LNCaP clone FGC (cell line): ENCODE measurements around the gene PAF1.
A peak's percentile ranks its signal among the peaks of the same experiment; 100 is the strongest.
"Not testable (repeated sequence)": the region's sequence is repeated elsewhere in the genome, so short reads cannot be mapped to it uniquely, and the experiment has no call there.

Source experiments
- DNase-seq: peaks from one replicate; pipeline ENCODE4 v3.0.0-alpha.2; 2011; ENCODE audit warnings: low read depth
- H3K4me3 ChIP-seq: 2 replicates; pipeline ENCODE4 v1.5.1; 2011; ENCODE audit warnings: mild to moderate bottlenecking, low read depth, low read length, control low read depth
- CTCF ChIP-seq: IDR thresholded peaks from 2 replicates; pipeline ENCODE4 v1.5.1; 2012; ENCODE audit warnings: mild to moderate bottlenecking; ENCODE audit not compliant: control insufficient read depth, insufficient read depth; ENCODE audit errors: extremely low read depth

PAF1 gene

GRCh38 chr19:39347332-39348164, 43.4 kb downstream of the PAF1 start:
- no peak for TF ChIP-seq CTCF
- no peak for DNase-seq
- no peak overlapping the region for H3K4me3 ChIP-seq

GRCh38 chr19:39345956-39346355, 45.0 kb downstream of the PAF1 start:
- no peak overlapping the region for H3K4me3 ChIP-seq
- no peak for TF ChIP-seq CTCF
- no peak for DNase-seq

- no peak for DNase-seq
- no peak for TF ChIP-seq CTCF
- H3K4me3 ChIP-seq, result peak overlapping the region; percentile 86
Measured at GRCh38 chr19:39342647-39343305, 48.1 kb downstream of the PAF1 start.

- peak; percentile 85 for TF ChIP-seq CTCF
- H3K4me3 ChIP-seq, result peak within 1 kb of the TSS; percentile 86
- DNase-seq, result peak; percentile 88
Measured at GRCh38 chr19:39341719-39342604, 48.9 kb downstream of the PAF1 start, which contains the start of gene SAMD4B. Gene SAMD4B (plus strand): TSS chr19:39342421. CDS start chr19:39356894, 14,473 bp downstream.

GRCh38 chr19:39341129-39341718, 49.7 kb downstream of the PAF1 start:
- TF ChIP-seq CTCF, result no peak
- DNase-seq, result no peak
- peak overlapping the region; percentile 71 for H3K4me3 ChIP-seq

GRCh38 chr19:39340156-39340555, 50.8 kb downstream of the PAF1 start:
- not testable (repeated sequence) for DNase-seq, H3K4me3 ChIP-seq
